ENCODE results near the gene COA8. TPM values are rescaled to one million over a fixed set of nuclear protein-coding genes. Genes with fewer than 3 reads are reported as not detected.

COA8 gene
- total RNA-seq, 2 experiments from 2014 or later = 26.7 to 29.5 TPM

DNA sequence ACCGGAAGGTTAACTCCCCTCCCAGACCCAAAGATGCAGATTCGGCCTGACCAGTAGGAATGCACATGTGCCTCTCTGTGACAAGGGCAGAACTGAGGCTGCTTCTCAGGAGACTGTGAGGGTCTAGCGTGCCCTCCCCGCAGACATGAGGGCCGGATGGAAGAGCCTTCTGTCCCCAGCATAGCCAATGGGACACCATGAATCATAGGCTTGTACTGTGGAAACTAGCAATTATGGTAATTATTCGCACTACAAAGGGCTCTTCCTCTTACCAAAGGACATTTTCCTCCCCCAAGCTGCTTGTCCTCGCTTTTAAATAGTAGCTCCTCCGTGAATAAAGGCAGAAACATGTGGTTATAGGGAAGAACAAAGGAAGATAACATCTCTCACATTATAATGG is 6.2 kb downstream of the COA8 start:
- POLR2A ChIA-PET = no interaction called here
- Mint-ChIP-seq H3K4me3 (no peak overlapping the region), H3K27me3 (no peaks in the 10 kb centered on the region), H3K27ac (no peak overlapping the region), H3K4me1 (peaks cover 12% of the 10 kb centered on the region), H3K36me3 (no peaks in the 10 kb centered on the region), H3K9me3 (no peaks in the 10 kb centered on the region)
- DNase-seq (no peak), ATAC-seq (ENCODE audit: low read depth) (no peak)

DNA sequence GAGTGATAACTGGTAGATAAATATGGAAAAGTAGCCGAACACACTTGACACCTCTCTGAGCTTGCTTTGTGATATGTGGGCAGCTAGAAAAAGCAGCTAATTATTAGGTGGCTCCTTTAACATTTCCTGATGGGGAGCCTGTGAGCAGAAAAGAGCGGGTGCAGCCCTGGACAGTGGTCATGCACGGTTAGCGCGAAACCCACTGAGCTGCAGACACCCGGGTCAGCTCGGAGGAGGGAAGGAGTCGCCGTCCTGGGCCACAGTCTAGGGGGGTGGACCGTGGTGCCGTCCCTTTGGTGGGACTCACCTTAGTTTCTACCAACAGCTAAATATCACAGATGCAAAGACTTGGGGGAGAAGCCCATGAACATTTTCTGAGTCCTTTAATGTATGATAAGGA is 6.6 kb downstream of the COA8 start:
- no peak for DNase-seq
- Mint-ChIP-seq H3K4me1 (peaks cover 9% of the 10 kb centered on the region), H3K27ac (no peak overlapping the region), H3K36me3 (peaks cover under 1% of the 10 kb centered on the region), H3K4me3 (no peak overlapping the region), H3K9me3 (no peaks in the 10 kb centered on the region), H3K27me3 (no peaks in the 10 kb centered on the region)
- POLR2A ChIA-PET = no interaction called here
- no peak for ATAC-seq (ENCODE audit: low read depth)

DNA sequence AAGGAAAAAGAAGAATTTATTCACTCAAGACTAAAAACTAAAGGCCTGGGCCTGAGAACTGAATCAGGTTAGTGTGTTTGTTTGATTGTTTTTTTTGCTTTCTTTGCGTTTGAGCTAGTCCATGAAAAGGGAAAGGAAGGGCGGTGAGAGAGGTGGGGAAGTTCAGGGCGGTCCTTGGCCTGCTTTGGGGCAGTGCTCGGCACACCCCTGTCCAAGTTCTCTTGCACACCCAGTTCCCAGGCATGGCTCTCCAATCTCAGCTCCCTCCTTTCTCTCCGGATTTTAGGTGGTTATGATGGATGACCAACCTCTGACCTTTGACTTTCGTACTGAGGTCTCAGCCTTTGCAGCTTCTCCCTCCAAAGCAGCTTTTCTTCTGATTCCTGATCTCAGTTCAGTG is 11.3 kb downstream of the COA8 start:
- H3K27me3 Mint-ChIP-seq = no peaks in the 10 kb centered on the region
- H3K4me3 Mint-ChIP-seq = no peak overlapping the region
- POLR2A ChIA-PET = interaction anchor here (0.9 to 1.1 kb wide), 2 partner anchors 10 to 54 kb away, joined by 4 to 6 read pairs; no protein-coding TSS in a partner anchor
- H3K27ac Mint-ChIP-seq = no peak overlapping the region
- DNase-seq (no peak), ATAC-seq (ENCODE audit: low read depth) (no peak)
- H3K36me3 Mint-ChIP-seq = peaks cover 7% of the 10 kb centered on the region
- no peaks in the 10 kb centered on the region for H3K9me3 Mint-ChIP-seq
- H3K4me1 Mint-ChIP-seq = peaks cover 2% of the 10 kb centered on the region

DNA sequence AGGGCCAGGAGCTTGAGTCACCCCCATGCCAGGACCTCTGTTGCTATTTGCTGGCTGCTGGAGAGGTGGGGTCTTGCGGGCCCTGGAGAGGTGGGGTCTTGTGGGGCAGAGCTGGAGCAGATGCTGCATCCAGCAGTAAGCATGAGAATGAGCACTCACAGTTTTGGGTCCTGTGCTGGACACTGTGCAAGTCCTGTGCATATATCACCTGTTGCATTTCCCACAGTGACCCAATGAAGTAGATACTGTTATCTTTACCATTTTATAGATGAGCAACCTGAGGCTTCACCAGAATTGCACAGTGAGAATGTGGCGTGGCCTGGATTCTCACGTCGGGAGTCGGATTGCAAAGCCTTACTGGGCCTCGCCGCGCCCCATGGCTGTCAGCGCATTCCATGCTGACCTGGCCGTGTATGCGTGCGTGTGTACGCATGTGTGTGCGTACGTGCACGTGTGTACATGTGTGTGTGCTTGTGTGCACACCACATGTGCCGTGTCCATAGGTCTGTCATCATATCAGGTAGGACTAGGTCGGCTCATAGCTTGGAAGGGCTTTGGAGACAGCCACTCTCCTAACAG is 12.0 kb downstream of the COA8 start:
- Mint-ChIP-seq H3K27me3 (no peaks in the 10 kb centered on the region), H3K27ac (no peak overlapping the region), H3K36me3 (peaks cover 7% of the 10 kb centered on the region), H3K9me3 (no peaks in the 10 kb centered on the region), H3K4me3 (no peak overlapping the region), H3K4me1 (peaks cover 2% of the 10 kb centered on the region)
- no peak for DNase-seq
- ATAC-seq (ENCODE audit: low read depth) = no peak
- POLR2A ChIA-PET = interaction anchor here (0.9 kb wide), 1 partner anchor 54 kb away, joined by 4 read pairs; no protein-coding TSS in a partner anchor

DNA sequence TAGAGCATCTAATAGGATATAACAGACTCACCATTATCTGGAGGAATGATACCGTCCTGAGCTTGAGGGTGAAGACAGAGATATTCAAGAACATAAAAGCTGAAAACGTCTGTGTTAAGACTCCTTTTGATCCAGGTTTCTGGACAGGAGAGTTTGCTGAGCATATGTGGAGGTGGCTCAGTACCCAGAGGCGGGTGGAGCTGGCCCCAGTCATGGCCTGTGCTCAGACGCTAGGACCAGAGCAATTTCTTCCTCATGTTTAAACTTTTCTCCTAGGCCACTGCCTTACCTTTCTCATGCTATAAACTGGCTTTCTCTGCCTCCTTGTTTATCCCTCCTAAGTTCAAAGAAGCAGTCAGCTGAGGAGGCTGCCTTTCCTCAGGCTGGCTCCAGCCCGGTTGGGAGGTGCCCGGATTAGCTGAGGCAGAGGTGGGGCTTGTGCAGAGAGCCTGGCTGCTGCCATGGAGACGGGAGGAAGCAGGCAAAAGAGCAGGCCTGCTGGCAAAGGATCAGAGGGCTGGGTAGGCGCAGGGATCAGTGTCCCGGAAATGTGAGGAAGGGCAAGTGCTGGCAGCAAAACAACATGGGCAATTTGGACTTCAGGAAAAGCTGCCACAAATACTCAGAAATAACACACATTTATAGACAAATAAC is 13.7 kb downstream of the COA8 start:
- H3K9me3 Mint-ChIP-seq = no peaks in the 10 kb centered on the region
- no peaks in the 10 kb centered on the region for H3K27me3 Mint-ChIP-seq
- H3K4me1 Mint-ChIP-seq = peaks cover 2% of the 10 kb centered on the region
- peaks cover 7% of the 10 kb centered on the region for H3K36me3 Mint-ChIP-seq
- DNase-seq = no peak
- no peak overlapping the region for H3K27ac Mint-ChIP-seq
- H3K4me3 Mint-ChIP-seq = no peak overlapping the region
- ATAC-seq (ENCODE audit: low read depth) = no peak
- POLR2A ChIA-PET = no interaction called here

DNA sequence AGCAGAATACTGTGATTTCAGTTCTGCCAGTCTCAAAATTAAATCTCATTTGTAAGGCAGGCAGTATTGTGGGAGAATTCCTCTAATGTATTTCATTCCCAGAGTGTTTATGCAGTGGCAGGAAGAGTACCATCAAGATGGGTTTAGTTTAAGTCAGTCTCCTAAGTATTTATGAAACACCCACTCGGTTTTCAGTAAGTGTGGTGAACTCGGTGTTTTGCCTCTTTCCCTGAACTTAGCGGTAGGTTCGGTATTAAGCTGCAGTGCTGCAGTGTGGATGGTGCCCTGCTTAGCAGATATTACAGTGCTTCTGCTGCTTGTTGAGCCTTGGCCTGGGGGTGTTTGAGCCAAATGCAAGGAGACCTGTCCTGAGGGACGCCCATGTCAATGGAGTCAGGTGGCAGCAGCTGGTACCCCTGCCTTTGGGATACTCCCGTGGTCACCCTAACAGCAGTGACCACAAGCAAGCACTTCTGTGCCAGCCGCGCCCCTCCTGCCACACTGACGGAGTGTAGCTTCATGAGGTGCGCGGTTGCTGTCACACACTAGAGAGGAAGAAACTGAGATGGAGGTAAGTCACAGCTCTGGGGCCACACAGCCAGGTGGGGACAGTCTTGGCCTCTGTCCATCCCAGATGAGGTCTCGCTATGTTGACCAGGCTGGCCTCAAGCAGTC is 15.8 kb downstream of the COA8 start:
- peaks cover 7% of the 10 kb centered on the region for H3K36me3 Mint-ChIP-seq
- H3K4me3 Mint-ChIP-seq = no peak overlapping the region
- POLR2A ChIA-PET = no interaction called here
- DNase-seq (no peak), ATAC-seq (ENCODE audit: low read depth) (no peak)
- no peak overlapping the region for H3K27ac Mint-ChIP-seq
- H3K4me1 Mint-ChIP-seq = no peaks in the 10 kb centered on the region
- H3K9me3 Mint-ChIP-seq = no peaks in the 10 kb centered on the region
- H3K27me3 Mint-ChIP-seq = no peaks in the 10 kb centered on the region

DNA sequence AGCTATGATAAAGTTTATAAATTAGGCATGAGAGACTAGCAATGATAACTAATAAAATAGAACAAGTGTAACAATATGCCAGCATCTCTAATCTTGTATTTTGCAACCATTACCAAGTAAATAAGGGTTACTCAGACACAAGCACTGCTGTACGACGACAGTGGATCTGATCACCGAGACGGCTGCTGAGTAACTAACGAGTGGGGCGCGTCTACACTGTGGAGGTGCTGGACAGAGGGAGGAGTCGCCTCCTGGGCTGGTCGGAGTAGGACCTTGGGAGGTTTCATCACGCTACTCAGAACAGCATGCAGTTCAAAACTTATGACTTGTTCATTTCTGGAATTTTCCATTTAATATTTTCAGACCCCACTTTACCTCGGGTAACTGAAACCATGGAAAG is 18.4 kb downstream of the COA8 start:
- no peak for DNase-seq
- Mint-ChIP-seq H3K27ac (no peak overlapping the region), H3K9me3 (no peaks in the 10 kb centered on the region), H3K4me3 (no peak overlapping the region), H3K36me3 (no peaks in the 10 kb centered on the region), H3K4me1 (no peaks in the 10 kb centered on the region), H3K27me3 (no peaks in the 10 kb centered on the region)
- POLR2A ChIA-PET = interaction anchor here (1.3 kb wide), 1 partner anchor 19 kb away, joined by 3 read pairs; no protein-coding TSS in a partner anchor
- ATAC-seq (ENCODE audit: low read depth) = no peak

DNA sequence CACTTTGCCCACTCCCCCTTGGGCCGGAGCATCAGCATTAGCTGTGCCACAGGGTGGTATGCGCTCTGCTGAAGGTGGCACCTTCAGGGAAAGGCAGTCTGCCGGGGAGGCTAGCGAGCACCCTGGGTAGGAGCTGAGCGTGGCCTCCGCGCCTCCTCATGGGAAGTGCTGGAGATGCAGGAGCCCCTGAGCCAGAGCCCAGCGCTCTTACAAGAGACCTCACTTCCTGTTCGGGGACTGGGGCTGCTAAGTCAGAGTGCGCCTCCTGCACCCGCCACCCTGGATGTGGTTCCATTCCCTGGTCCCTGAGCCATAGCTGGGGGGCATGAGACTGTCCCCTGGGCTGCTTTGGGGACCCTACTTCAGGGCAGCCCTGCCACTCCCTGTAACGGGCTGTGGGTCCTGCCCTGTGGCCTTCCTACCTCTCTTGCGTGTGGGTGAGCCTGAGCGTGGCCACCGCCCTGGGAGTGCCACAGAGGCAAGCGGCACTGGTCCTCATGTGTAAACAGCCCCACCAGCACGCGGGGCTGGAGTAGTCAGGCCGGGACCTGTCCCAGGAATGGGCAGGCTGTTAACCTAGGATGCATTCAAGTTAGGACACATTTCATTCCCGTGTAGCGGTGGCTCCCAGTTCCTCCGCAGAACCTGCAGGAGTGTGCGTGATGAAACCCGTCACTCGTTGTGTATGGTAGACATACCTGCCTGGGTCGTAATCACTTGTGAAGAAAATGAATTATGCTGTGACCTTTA is 19.4 kb downstream of the COA8 start:
- ATAC-seq (ENCODE audit: low read depth) = no peak
- POLR2A ChIA-PET = no interaction called here
- H3K9me3 Mint-ChIP-seq = no peaks in the 10 kb centered on the region

DNA sequence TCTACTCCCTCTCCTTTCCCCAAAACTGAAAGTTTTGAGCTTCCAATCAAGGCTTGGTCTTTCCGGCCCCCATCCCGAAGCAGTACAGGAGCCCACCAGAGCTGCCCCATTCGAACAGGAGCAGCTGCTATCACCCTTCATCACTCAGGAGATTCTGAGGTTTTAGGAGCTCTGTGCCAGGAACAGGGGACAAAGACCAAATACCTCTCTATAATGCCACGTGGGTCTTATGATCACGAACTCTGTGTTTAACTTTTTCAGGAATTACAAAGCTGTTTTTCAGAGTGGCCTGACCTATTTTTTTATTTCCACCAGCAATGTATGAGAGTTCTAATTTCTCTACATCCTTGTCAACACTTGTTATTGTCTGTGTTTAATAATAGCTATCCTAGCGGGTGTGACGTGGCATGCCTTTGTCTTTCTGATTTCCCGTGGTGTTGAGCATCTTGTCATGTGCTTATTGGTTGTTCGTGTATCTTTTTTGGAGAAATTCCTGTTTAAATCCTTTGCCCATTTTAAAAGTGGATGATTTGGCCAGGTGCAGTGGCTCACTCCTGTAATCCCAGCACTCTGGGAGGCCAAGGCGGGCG is 21.7 kb downstream of the COA8 start:
- ATAC-seq (ENCODE audit: low read depth) (no peak), DNase-seq (no peak)
- Mint-ChIP-seq H3K27ac (no peak overlapping the region), H3K4me3 (no peak overlapping the region), H3K9me3 (no peaks in the 10 kb centered on the region), H3K4me1 (no peaks in the 10 kb centered on the region), H3K36me3 (peaks cover 9% of the 10 kb centered on the region), H3K27me3 (no peaks in the 10 kb centered on the region)
- POLR2A ChIA-PET = interaction anchor here (1.6 kb wide), 1 partner anchor 23 kb away, joined by 4 read pairs; no protein-coding TSS in a partner anchor

More for the DNA sequence above, 19.4 kb downstream of the COA8 start:
- no peak overlapping the region for H3K4me3 Mint-ChIP-seq
- H3K27me3 Mint-ChIP-seq = no peaks in the 10 kb centered on the region
- no peak for DNase-seq
- H3K4me1 Mint-ChIP-seq = no peaks in the 10 kb centered on the region
- H3K27ac Mint-ChIP-seq = no peak overlapping the region
- peaks cover 3% of the 10 kb centered on the region for H3K36me3 Mint-ChIP-seq

DNA sequence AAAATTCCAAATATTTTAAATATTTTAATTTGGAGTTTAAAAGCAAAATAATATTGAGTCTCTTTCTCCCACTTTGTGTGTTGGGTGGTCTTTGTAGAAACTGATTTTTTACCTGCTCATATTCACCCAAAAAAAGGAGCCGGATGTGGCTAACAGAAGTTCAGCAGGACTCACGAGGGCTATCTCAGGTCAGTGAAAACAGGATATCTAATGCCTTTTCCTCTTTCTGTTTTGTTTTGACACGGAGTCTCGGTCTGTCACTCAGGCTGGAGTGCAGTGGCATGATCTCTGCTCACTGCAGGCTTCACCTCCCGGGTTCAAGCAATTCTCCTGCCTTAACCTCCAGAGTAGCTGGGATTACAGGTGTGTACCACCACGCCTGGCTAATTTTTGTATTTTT is 30.8 kb downstream of the COA8 start:
- Mint-ChIP-seq H3K27me3 (no peaks in the 10 kb centered on the region), H3K27ac (no peak overlapping the region), H3K4me3 (no peak overlapping the region), H3K36me3 (peaks cover 6% of the 10 kb centered on the region), H3K9me3 (no peaks in the 10 kb centered on the region), H3K4me1 (peaks cover 3% of the 10 kb centered on the region)
- ATAC-seq (ENCODE audit: low read depth) = peak; percentile 54
- POLR2A ChIA-PET = interaction anchor here (1.0 kb wide), 1 partner anchor 29 kb away, joined by 3 read pairs; no protein-coding TSS in a partner anchor
- no peak for DNase-seq

DNA sequence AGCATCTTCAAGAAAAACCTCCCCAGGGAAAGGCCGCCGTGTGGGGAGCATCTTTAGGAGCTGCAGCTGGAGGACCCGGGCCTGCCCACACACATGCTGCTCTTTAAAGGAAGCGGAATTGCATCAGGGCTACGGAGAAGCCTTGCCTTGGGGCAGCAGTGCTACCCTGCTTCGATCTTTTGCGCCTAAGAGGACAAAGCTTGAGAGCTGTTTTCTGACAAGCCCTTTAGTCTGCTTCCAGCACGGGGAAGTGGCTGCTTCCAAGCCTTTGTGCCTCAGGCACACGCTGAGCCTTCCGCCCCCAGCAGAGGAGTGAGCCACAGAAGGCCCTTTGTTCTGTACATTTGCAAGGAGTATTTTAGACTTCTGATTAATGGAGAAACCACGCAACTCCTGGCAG is 31.5 kb downstream of the COA8 start:
- ATAC-seq (ENCODE audit: low read depth) = no peak

DNA sequence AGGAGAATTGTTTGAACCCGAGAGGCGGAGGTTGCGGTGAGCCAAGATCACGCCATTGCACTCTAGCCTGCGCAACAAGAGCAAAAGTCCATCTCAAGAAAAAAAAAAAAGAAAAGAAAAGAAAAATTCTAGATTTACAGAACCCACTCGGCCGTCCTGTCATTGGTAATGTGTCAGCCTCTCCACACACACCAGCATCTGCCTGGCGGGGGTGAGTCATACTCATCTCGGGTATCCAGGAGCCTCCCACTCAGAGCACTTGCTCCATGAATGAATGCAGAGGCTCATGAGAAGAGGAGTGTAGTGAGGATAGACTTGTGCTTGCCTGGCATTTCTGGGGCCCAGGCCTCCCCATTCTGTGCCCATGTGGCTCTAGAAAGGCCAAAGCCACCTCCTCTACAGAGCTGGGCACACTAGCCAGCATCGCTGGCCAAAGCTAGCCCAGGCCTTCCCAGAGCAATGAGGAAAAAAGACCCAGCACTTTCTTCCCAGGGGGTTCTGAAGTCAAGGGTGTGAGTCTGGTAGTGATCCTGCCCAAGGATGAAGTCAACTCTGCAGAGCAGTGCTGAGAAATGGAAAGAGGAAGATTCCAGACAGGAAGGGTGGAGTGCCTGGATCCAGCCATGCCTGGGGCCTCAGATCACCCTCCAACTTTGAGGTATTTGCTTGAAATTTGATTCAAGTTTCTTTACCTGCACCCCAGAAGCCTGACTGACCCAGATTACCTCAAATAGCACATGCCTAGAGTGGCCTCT is 35.0 kb downstream of the COA8 start:
- Mint-ChIP-seq H3K27ac (no peak overlapping the region), H3K27me3 (no peaks in the 10 kb centered on the region), H3K36me3 (no peaks in the 10 kb centered on the region), H3K4me1 (peaks cover 3% of the 10 kb centered on the region), H3K9me3 (no peaks in the 10 kb centered on the region), H3K4me3 (no peak overlapping the region)
- POLR2A ChIA-PET = no interaction called here
- ATAC-seq (ENCODE audit: low read depth) (no peak), DNase-seq (no peak)

More for the DNA sequence above, 31.5 kb downstream of the COA8 start:
- Mint-ChIP-seq H3K4me1 (peaks cover 3% of the 10 kb centered on the region), H3K27ac (no peak overlapping the region), H3K4me3 (no peak overlapping the region), H3K36me3 (peaks cover 1% of the 10 kb centered on the region), H3K27me3 (no peaks in the 10 kb centered on the region), H3K9me3 (no peaks in the 10 kb centered on the region)
- POLR2A ChIA-PET = interaction anchor here (1.0 to 1.3 kb wide), 2 partner anchors 13 to 30 kb away, joined by 3 read pairs; no protein-coding TSS in a partner anchor
- no peak for DNase-seq
